Keratinocyte (primary cell): ENCODE measurements around the gene TMEM263. TPM values are rescaled to one million over a fixed set of nuclear protein-coding genes. Genes with fewer than 3 reads are reported as not detected.

ENCODE experiments used
- DNase-seq: peaks from one replicate; pipeline ENCODE4 v3.0.0-alpha.2; 2011; ENCODE audit warnings: low read depth, missing footprints, low spot score
- FAIRE-seq: peaks from 2 replicates; lab custom pipeline; 2011; peaks lifted over from hg19 to GRCh38; lab: Jason Lieb, UNC
- H2AFZ ChIP-seq: 2 replicates; pipeline ENCODE4 v1.6.0; 2012; ENCODE audit warnings: low read length, control low read depth, inconsistent platforms; ENCODE audit not compliant: control insufficient read depth
- H3K27ac ChIP-seq: 2 replicates; pipeline ENCODE4 v1.5.1; 2011; ENCODE audit warnings: low read length; ENCODE audit not compliant: control insufficient read depth, insufficient read depth
- H3K27me3 ChIP-seq: 3 replicates; pipeline ENCODE4 v1.6.0; 2011; ENCODE audit warnings: low read length; ENCODE audit not compliant: control insufficient read depth, insufficient read depth; ENCODE audit errors: extremely low read depth
- H3K36me3 ChIP-seq, 2 experiments: 2 replicates in 1 of 2; 3 replicates in 1 of 2; pipeline ENCODE4 v1.5.1; 2011; ENCODE audit warnings: low read length in 2 of 2, mild to moderate bottlenecking in 1 of 2; ENCODE audit not compliant: control insufficient read depth in 2 of 2, insufficient read depth in 2 of 2; ENCODE audit errors: extremely low read depth in 1 of 2
- H3K4me1 ChIP-seq: 3 replicates; pipeline ENCODE4 v1.5.1; 2011; ENCODE audit warnings: low read length; ENCODE audit not compliant: control insufficient read depth, insufficient read depth; ENCODE audit errors: extremely low read depth
- H3K4me2 ChIP-seq: 3 replicates; pipeline ENCODE4 v1.6.0; 2011; ENCODE audit warnings: low read depth, low read length; ENCODE audit not compliant: control insufficient read depth, insufficient read depth; ENCODE audit errors: extremely low read depth
- H3K4me3 ChIP-seq, 3 experiments: fragments of 200-600 bp in 1 of 3; sonication (generic) in 1 of 3; 2 replicates in 2 of 3; 3 replicates in 1 of 3; pipeline ENCODE4 v1.5.1; 2011 to 2016; ENCODE audit warnings: low read length in 3 of 3, mild to moderate bottlenecking in 3 of 3, control low read depth in 2 of 3, inconsistent platforms in 1 of 3, low read depth in 1 of 3, mixed read lengths in 1 of 3, mixed run types in 1 of 3, moderate library complexity in 1 of 3; ENCODE audit not compliant: control insufficient read depth in 2 of 3, insufficient read depth in 2 of 3; ENCODE audit errors: extremely low read depth in 1 of 3
- H3K79me2 ChIP-seq: 2 replicates; pipeline ENCODE4 v1.6.0; 2012; ENCODE audit warnings: low read length; ENCODE audit not compliant: control insufficient read depth, insufficient read depth
- H3K9ac ChIP-seq: 3 replicates; pipeline ENCODE4 v1.6.0; 2011; ENCODE audit warnings: low read length; ENCODE audit not compliant: control insufficient read depth, insufficient read depth; ENCODE audit errors: extremely low read depth
- H3K9me1 ChIP-seq: 3 replicates; pipeline ENCODE4 v1.6.0; 2011; ENCODE audit warnings: low read length; ENCODE audit not compliant: control insufficient read depth, insufficient read depth; ENCODE audit errors: extremely low read depth
- H3K9me3 ChIP-seq: 2 replicates; pipeline ENCODE4 v1.5.1; 2012; ENCODE audit warnings: low read depth, low read length; ENCODE audit not compliant: control insufficient read depth
- H4K20me1 ChIP-seq: 3 replicates; pipeline ENCODE4 v1.6.0; 2011; ENCODE audit warnings: low read length; ENCODE audit not compliant: control insufficient read depth, insufficient read depth; ENCODE audit errors: extremely low read depth
- EZH2 ChIP-seq: IDR thresholded peaks from one replicate; pipeline ENCODE4 v1.6.1; 2012; ENCODE audit warnings: inconsistent platforms, mild to moderate bottlenecking, low read length, moderate library complexity
- dilution Hi-C: fragments of 300-500 bp; cut with MboI; formaldehyde crosslinking; loops from one replicate; pipeline ENCODE4 v1.7.0; 2020; ENCODE audit warnings: low sequenced_read_pairs; ENCODE audit not compliant: extremely low pct_ligation_motif_present
- polyA plus RNA-seq, 5 experiments: library from polyadenylated mRNA; depleted of rRNA in 3 of 5; stranded (reverse) in 3 of 5; stranded (forward) in 1 of 5; unstranded in 1 of 5; fragments of >200 nt; gene quantifications; 1 replicate in 1 of 5; 2 replicates in 3 of 5; 3 replicates in 1 of 5; pipeline versions ENCODE4 v1.2.1 to v1.2.3, GENCODE V29; 2011 to 2012; ENCODE audit warnings: missing spikeins in 2 of 5, low read depth in 1 of 5, low replicate concordance in 1 of 5
- TF ChIP-seq, protein P1 (sequence below), 3 experiments: IDR thresholded peaks in 1 of 3; conservative IDR thresholded peaks in 1 of 3; optimal IDR thresholded peaks in 1 of 3; 2 replicates in 2 of 3; 3 replicates in 1 of 3; pipeline versions ENCODE3 to v1.5.1; 2011; ENCODE audit warnings: low read length in 3 of 3, mild to moderate bottlenecking in 3 of 3, moderate library complexity in 2 of 3, control low read depth in 1 of 3, inconsistent platforms in 1 of 3; ENCODE audit not compliant: insufficient read depth in 2 of 3; ENCODE audit errors: extremely low read depth in 1 of 3

The TMEM263 gene
- polyA plus RNA-seq, 1 donor (not counting 4 experiments of a cell fraction or from before 2014, with no cell fraction given), result 22.0 TPM

DNA sequence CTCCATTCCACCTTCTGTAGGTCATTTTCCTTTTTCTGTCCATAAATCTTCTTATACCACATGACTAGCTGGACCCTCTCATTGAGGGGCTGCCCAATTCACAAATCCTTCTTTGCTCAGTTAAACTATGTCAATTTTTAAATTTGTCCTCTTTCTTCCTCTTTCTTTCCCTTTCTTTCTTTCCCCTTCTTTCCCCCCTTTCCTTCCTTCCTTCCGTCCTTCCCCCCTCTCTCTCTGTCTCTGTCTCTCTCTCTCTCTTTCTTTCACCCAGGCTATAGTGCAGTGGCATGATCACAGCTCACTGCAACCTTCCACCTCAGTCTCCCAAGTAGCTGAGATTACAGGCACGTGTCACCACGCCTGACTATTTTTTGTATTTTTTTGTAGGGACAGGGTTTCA lies 47.1 kb upstream of the TMEM263 start:
- Histone ChIP-seq H3K4me1 (no peaks in the 10 kb centered on the region), H4K20me1 (no peaks in the 10 kb centered on the region), H3K4me3 (no peak overlapping the region), H3K27ac (no peak overlapping the region), H3K9ac (no peak overlapping the region), H3K9me3 (no peaks in the 10 kb centered on the region), H3K27me3 (no peaks in the 10 kb centered on the region), H2AFZ (no peak overlapping the region), H3K79me2 (no peaks in the 10 kb centered on the region), H3K4me2 (no peak overlapping the region), H3K36me3 (no peaks in the 10 kb centered on the region), H3K9me1 (no peaks in the 10 kb centered on the region)
- FAIRE-seq (no peak), DNase-seq (no peak)
- dilution Hi-C loops, result no loop called here
- TF ChIP-seq EZH2, result no peak
- TF ChIP-seq, protein P1, sequence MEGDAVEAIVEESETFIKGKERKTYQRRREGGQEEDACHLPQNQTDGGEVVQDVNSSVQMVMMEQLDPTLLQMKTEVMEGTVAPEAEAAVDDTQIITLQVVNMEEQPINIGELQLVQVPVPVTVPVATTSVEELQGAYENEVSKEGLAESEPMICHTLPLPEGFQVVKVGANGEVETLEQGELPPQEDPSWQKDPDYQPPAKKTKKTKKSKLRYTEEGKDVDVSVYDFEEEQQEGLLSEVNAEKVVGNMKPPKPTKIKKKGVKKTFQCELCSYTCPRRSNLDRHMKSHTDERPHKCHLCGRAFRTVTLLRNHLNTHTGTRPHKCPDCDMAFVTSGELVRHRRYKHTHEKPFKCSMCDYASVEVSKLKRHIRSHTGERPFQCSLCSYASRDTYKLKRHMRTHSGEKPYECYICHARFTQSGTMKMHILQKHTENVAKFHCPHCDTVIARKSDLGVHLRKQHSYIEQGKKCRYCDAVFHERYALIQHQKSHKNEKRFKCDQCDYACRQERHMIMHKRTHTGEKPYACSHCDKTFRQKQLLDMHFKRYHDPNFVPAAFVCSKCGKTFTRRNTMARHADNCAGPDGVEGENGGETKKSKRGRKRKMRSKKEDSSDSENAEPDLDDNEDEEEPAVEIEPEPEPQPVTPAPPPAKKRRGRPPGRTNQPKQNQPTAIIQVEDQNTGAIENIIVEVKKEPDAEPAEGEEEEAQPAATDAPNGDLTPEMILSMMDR (optimal IDR thresholded peaks at IDR 0.05 in 1 of 3, IDR thresholded peaks at IDR 0.05 in 1 of 3, conservative IDR thresholded peaks at IDR 0.05 in 1 of 3; ENCODE audit: extremely low read depth in 1 of 3, insufficient read depth in 2 of 3, low read length in 3 of 3), result no peak

DNA sequence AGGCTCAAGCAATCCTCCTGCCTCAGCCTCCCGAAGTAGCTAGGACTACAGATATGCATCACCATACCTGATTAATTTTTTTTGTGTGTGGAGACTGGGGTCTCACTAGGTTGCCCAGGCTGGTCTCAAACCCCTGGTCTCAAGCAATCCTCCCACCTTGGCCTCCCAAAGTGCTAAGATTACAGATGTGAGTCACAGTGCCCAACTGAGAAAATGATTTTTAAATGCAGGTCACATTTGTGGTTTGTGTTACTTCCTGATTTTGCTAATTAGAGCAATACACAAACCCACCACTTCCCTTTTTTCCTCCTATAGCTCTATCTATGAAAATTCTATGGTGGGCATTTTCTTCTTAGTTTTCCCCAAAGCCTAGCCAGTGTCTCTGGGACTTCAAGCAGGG lies 45.5 kb upstream of the TMEM263 start:
- H3K27me3 ChIP-seq, result no peaks in the 10 kb centered on the region
- no peaks in the 10 kb centered on the region for H3K4me1 ChIP-seq
- no peak overlapping the region for H3K27ac ChIP-seq
- no peaks in the 10 kb centered on the region for H3K36me3 ChIP-seq
- H3K4me3 ChIP-seq, result no peak overlapping the region
- FAIRE-seq, result no peak
- no peak overlapping the region for H3K4me2 ChIP-seq
- no peak overlapping the region for H3K9ac ChIP-seq
- TF ChIP-seq, protein P1 (optimal IDR thresholded peaks at IDR 0.05 in 1 of 3, IDR thresholded peaks at IDR 0.05 in 1 of 3, conservative IDR thresholded peaks at IDR 0.05 in 1 of 3; ENCODE audit: extremely low read depth in 1 of 3, insufficient read depth in 2 of 3, low read length in 3 of 3), result no peak
- TF ChIP-seq EZH2, result no peak
- dilution Hi-C loops, result no loop called here
- no peaks in the 10 kb centered on the region for H3K9me1 ChIP-seq
- no peaks in the 10 kb centered on the region for H4K20me1 ChIP-seq
- DNase-seq, result no peak
- no peaks in the 10 kb centered on the region for H3K9me3 ChIP-seq
- no peaks in the 10 kb centered on the region for H3K79me2 ChIP-seq
- no peak overlapping the region for H2AFZ ChIP-seq
